SIG-M5 (cell line): ENCODE measurements around the gene TMEM101.
"Not testable (repeated sequence)": the region's sequence is repeated elsewhere in the genome, so short reads cannot be mapped to it uniquely, and the experiment has no call there.

Experiments used
- DNase-seq: peaks from one replicate; lab custom pipeline; 2025; lab: John Stamatoyannopoulos, UW

TMEM101 gene

GRCh38 chr17:44000141-44000860, 14.5 kb downstream of the TMEM101 start:
- DNase-seq: no peak

- DNase-seq: no peak
Measured at GRCh38 chr17:43999024-43999423, 15.7 kb downstream of the TMEM101 start.

GRCh38 chr17:43998552-43998951, 16.2 kb downstream of the TMEM101 start:
- DNase-seq: no peak

- DNase-seq: not testable (repeated sequence)
Measured at GRCh38 chr17:43997180-43997579, 17.6 kb downstream of the TMEM101 start.

GRCh38 chr17:43995150-43995471, 19.7 kb downstream of the TMEM101 start:
- DNase-seq: no peak

- DNase-seq: no peak
Measured at GRCh38 chr17:43994272-43995149, 20.3 kb downstream of the TMEM101 start.

GRCh38 chr17:43992641-43993040, 22.1 kb downstream of the TMEM101 start:
- DNase-seq: no peak

- no peak for DNase-seq
Measured at GRCh38 chr17:43988301-43988700, 26.5 kb downstream of the TMEM101 start.

GRCh38 chr17:43987131-43988021, 27.4 kb downstream of the TMEM101 start:
- no peak for DNase-seq

- DNase-seq: no peak
Measured at GRCh38 chr17:43986225-43986981, 28.4 kb downstream of the TMEM101 start.

GRCh38 chr17:43984521-43984920, 30.2 kb downstream of the TMEM101 start:
- no peak for DNase-seq

- no peak for DNase-seq
Measured at GRCh38 chr17:43983515-43984411, 31.0 kb downstream of the TMEM101 start.

GRCh38 chr17:43983196-43983514, 31.6 kb downstream of the TMEM101 start:
- DNase-seq: no peak

GRCh38 chr17:43982171-43982570, 32.6 kb downstream of the TMEM101 start:
- DNase-seq: no peak

GRCh38 chr17:43979671-43980070, 35.1 kb downstream of the TMEM101 start:
- no peak for DNase-seq

GRCh38 chr17:43979011-43979410, 35.8 kb downstream of the TMEM101 start:
- DNase-seq: no peak

- no peak for DNase-seq
Measured at GRCh38 chr17:43978078-43978477, 36.7 kb downstream of the TMEM101 start.

GRCh38 chr17:43976963-43977837, 37.6 kb downstream of the TMEM101 start:
- no peak for DNase-seq

GRCh38 chr17:43975898-43976297, 38.9 kb downstream of the TMEM101 start:
- DNase-seq: no peak
